Immature natural killer cell (primary cell): Measurements from ENCODE around the gene GLCE. TPM values are rescaled to one million over a fixed set of nuclear protein-coding genes. Genes with fewer than 3 reads are reported as not detected.

Experiments used
- DNase-seq, 3 donors: peaks; one replicate each; pipeline ENCODE4 v3.0.0; 2022; ENCODE audit warnings: mixed read lengths in 1 of 3
- H3K27ac Mint-ChIP-seq, 6 donors: one replicate each; pipeline ENCODE4 v1.8.0; 2020; ENCODE audit warnings: mixed read lengths in 6 of 6, mild to moderate bottlenecking in 5 of 6, inconsistent platforms in 4 of 6, moderate library complexity in 3 of 6
- H3K27me3 Mint-ChIP-seq, 3 donors: one replicate each; pipeline ENCODE4 v1.8.0; 2020 to 2021; ENCODE audit warnings: low read depth in 3 of 3, mild to moderate bottlenecking in 3 of 3, mixed read lengths in 3 of 3, moderate library complexity in 3 of 3, inconsistent platforms in 1 of 3
- H3K36me3 Mint-ChIP-seq, 3 donors: one replicate each; pipeline ENCODE4 v1.8.0; 2020; ENCODE audit warnings: mixed read lengths in 3 of 3, inconsistent platforms in 2 of 3, mild to moderate bottlenecking in 2 of 3
- H3K4me1 Mint-ChIP-seq, 2 donors: one replicate each; pipeline ENCODE4 v1.8.0; 2020; ENCODE audit warnings: inconsistent platforms in 2 of 2, mild to moderate bottlenecking in 2 of 2, mixed read lengths in 2 of 2, moderate library complexity in 1 of 2
- H3K4me3 Mint-ChIP-seq, 5 donors: one replicate each; pipeline ENCODE4 v1.8.0; 2020; ENCODE audit warnings: mild to moderate bottlenecking in 5 of 5, mixed read lengths in 5 of 5, inconsistent platforms in 3 of 5, moderate library complexity in 3 of 5
- H3K9me3 Mint-ChIP-seq, 6 donors: one replicate each; pipeline ENCODE4 v1.8.0; 2020; ENCODE audit warnings: mild to moderate bottlenecking in 6 of 6, mixed read lengths in 6 of 6, inconsistent platforms in 4 of 6, moderate library complexity in 3 of 6
- polyA plus RNA-seq, 3 donors: library from polyadenylated mRNA; unstranded; fragments of 300-500 nt; fragmentation: Illumina TruSeq; gene quantifications; one replicate each; pipeline ENCODE4 v1.2.3, GENCODE V29; 2021

The GLCE gene
- 1 to 10 TPM in 2 of 3 donors, not detected in 1; 4.2 TPM for polyA plus RNA-seq

DNA sequence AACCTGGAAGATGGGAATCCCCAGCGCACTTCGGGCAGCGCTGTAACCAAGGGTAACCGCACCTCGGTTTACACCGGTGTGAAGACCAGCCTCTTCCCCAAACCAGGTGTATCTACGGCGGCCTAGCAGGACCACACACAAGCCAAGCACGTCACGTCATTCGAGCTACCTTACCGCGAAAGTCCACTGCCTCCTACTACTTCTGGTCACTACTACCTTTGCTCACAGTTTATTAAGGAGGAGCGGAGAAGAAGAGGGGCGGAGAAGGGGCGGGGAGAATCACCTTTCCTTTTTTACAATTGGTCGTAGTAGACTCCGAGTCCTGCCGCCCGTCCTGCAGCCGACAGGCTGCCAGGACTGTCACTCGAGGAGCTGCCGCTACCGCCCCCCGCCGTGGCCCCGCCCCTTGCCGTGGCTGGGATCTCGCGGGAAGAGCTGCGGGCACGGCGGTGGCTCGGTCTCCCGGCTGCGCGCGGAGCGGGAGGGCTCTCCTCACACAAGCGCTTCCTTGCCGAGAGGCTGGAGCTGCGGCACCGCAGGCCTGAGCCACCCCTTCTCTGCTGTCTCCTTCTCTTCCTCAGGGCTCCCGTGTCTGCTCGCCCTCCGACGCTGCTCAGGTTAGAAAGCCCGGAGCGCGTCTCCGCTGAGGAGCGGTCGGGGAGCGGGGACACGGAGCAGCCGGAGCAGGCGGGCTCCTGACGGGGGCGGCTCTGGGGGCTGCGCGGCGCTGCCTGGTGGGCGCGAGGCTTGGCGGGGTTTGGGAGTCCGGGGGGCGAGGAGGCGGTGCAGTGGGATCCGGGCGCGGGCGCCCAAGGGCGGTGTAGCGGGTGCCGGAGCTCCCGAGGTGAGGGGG is at the start of gene GLCE:
TSS of gene GLCE (plus strand) at position 495 of the 853 bp plus-strand sequence. CDS start 95,172 bp downstream, outside the sequence.
- DNase-seq = peak; percentile 88 to 90 (median 89)
- H3K4me3 Mint-ChIP-seq = peak within 1 kb of the TSS; percentile 94 to 97 (median 95)
- H3K36me3 Mint-ChIP-seq = no peaks in the 10 kb centered on the region
- peak within 1 kb of the TSS; percentile 18 to 90 (median 80) for H3K27ac Mint-ChIP-seq
- H3K27me3 Mint-ChIP-seq = peaks cover 1 to 11% (median 8%) of the 10 kb centered on the region in 3 donors
- H3K9me3 Mint-ChIP-seq = no peaks in the 10 kb centered on the region
- peaks cover 16 to 18% of the 10 kb centered on the region in 2 donors for H3K4me1 Mint-ChIP-seq

DNA sequence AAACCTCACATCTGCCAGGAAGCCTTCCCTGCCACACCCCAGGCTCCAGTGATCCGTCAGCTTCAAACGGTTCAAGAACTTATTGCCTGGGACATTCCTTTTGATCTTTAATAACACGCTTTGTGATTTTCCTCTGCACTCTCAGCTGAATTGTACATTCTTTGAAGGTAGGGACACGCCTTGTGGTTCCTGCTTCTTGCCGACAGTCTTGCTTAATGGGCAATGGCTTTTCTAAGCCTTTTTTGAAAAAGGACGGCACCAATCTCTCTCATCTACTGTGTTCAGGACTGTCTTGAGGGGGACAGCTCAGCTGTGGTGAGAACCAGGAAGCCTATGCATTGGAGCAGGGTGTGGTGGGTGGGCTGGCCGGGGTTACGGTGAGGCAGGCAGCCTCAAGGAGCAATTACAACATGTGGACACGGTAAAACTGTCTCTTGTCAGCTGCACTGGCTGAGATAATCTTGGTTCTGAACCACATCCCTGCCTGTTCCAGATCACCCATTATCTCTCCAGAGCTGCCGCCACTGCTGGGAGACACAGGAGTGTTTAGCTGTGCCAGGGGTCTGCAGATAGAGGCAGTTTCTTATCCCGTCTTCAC is 46.0 kb upstream of the GLCE start:
- no peak for DNase-seq
- H3K4me3 Mint-ChIP-seq = no peak overlapping the region
- no peak overlapping the region for H3K27ac Mint-ChIP-seq
- no peaks in the 10 kb centered on the region for H3K9me3 Mint-ChIP-seq
- H3K4me1 Mint-ChIP-seq = peaks cover 4 to 11% of the 10 kb centered on the region in 2 donors
- H3K27me3 Mint-ChIP-seq = peaks cover 5 to 17% (median 7%) of the 10 kb centered on the region in 3 donors
- H3K36me3 Mint-ChIP-seq = no peaks in the 10 kb centered on the region

GRCh38 chr15:69115031-69115430 is 45.4 kb upstream of the GLCE start:
- Mint-ChIP-seq H3K27ac (no peak overlapping the region), H3K4me1 (peaks cover 4 to 11% of the 10 kb centered on the region in 2 donors), H3K9me3 (no peaks in the 10 kb centered on the region), H3K4me3 (no peak overlapping the region), H3K36me3 (no peaks in the 10 kb centered on the region), H3K27me3 (peaks cover 5 to 17% (median 5%) of the 10 kb centered on the region in 3 donors)
- no peak for DNase-seq

DNA sequence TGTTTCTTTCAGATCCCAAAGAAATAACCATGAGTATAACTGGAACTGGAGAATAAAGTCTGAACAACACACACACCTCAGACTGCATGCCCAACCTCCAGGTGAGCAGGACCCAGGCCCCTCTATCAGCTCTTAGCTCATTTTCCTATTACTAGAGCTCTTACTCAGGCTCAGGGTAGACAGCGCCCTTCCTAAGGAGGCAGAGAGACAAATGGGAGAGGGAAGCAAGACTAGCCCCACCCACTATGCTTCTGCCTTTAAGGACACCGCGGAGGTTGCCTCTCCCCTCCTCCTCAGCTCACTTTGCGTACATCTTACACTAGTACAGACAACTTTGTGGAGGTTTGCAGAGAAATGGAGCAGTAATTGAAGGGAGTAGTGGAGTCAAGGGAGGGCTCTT is 44.0 kb upstream of the GLCE start:
- Mint-ChIP-seq H3K27ac (no peak overlapping the region), H3K27me3 (peaks cover 5 to 17% (median 5%) of the 10 kb centered on the region in 3 donors)

DNA sequence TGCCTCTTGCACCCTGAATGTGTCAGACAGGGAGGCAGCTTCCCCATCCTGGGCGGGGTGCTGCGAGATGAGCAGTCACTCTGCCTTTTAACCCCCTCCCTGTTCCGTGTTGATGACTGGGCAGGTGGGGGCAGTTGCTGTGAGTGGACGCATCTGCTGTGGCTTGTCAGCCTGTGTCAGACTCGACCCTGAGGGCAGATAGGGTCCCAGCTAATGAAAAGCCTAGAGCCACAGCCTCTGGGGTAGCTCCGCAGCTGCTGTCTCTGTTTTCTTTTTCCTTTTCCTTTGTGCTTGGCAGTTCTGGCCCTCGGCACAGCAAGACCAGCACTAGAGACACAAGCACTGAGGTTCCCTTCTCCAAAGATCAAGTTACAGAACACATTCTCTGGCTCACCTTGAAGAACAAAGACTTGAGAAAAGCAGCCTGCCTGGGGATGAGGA is 43.0 kb upstream of the GLCE start:
- H3K36me3 Mint-ChIP-seq = no peaks in the 10 kb centered on the region
- peaks cover 4 to 11% of the 10 kb centered on the region in 2 donors for H3K4me1 Mint-ChIP-seq
- H3K4me3 Mint-ChIP-seq = no peak overlapping the region
- no peak overlapping the region for H3K27ac Mint-ChIP-seq
- H3K9me3 Mint-ChIP-seq = no peaks in the 10 kb centered on the region
- DNase-seq = no peak
- peaks cover 4 to 17% (median 5%) of the 10 kb centered on the region in 3 donors for H3K27me3 Mint-ChIP-seq

More for the DNA sequence above, 44.0 kb upstream of the GLCE start:
- Mint-ChIP-seq H3K4me1 (peaks cover 4 to 11% of the 10 kb centered on the region in 2 donors), H3K36me3 (no peaks in the 10 kb centered on the region), H3K9me3 (no peaks in the 10 kb centered on the region), H3K4me3 (no peak overlapping the region)
- no peak for DNase-seq

DNA sequence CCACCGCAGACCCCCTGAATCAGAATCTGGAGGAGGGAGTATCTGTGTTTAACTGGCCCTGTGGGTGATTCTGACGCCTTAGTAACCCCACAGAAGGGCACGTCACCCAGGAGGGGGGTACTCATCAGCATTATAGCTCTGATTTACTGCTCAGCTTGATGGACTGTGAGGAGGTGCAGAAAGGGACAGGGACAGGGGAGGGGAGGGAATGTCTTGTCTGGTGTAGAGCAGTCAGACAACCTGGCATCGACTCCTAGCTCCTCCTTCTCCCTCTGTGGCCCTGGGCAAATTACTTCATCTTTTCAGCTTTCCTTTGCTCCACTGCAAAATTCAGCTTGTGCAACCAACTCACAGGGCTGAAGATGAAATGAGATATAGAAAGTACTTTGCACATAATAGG is 42.3 kb upstream of the GLCE start:
- no peak for DNase-seq
- no peaks in the 10 kb centered on the region for H3K36me3 Mint-ChIP-seq
- H3K4me1 Mint-ChIP-seq = peaks cover 4 to 11% of the 10 kb centered on the region in 2 donors
- H3K4me3 Mint-ChIP-seq = no peak overlapping the region
- no peaks in the 10 kb centered on the region for H3K9me3 Mint-ChIP-seq
- no peak overlapping the region for H3K27ac Mint-ChIP-seq
- H3K27me3 Mint-ChIP-seq = peaks cover 4 to 17% (median 5%) of the 10 kb centered on the region in 3 donors

- H3K27ac Mint-ChIP-seq = no peak overlapping the region
- H3K36me3 Mint-ChIP-seq = no peaks in the 10 kb centered on the region
- H3K4me3 Mint-ChIP-seq = no peak overlapping the region
- peaks cover 4 to 6% of the 10 kb centered on the region in 2 donors for H3K4me1 Mint-ChIP-seq
- H3K27me3 Mint-ChIP-seq = peaks cover 3 to 12% (median 4%) of the 10 kb centered on the region in 3 donors
- no peak for DNase-seq
- no peaks in the 10 kb centered on the region for H3K9me3 Mint-ChIP-seq
Measured at GRCh38 chr15:69119001-69119400, 41.4 kb upstream of the GLCE start.

DNA sequence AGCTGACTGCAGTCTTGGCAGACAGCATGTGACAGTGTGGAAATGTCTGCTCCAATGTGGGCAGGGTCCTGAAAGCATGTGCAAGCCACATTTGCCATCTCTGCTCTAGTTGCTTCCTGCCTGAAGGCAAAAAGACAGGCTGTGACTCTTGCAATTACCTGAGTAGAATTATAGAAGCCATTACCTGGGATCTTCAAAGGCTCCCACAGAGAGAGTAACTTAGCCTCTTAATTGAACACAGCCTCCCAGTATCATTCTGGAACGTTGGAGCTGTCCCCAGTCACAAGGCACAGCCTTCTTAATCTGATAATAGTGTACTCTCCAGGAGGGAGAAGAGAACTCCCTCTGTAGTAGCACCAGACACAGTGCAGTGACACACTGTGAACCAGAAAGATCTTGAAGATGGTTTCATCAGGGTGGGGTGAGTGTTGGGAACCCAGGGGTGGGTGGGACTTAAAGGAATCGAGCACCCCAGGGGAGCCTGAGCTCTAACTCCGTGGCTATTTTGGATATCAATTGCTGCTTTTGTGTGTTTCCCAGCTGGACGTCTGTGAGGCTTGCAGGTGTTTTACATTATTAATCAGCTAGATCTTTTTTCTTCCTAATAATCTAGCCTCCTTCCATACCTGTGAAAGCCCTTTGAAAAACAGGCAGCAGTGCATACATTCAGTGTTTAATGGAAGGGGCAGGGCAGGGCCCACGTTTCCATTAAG is 40.6 kb upstream of the GLCE start:
- no peak overlapping the region for H3K4me3 Mint-ChIP-seq
- no peaks in the 10 kb centered on the region for H3K9me3 Mint-ChIP-seq
- H3K36me3 Mint-ChIP-seq = no peaks in the 10 kb centered on the region
- no peak for DNase-seq
- peaks cover 1 to 11% (median 3%) of the 10 kb centered on the region in 3 donors for H3K27me3 Mint-ChIP-seq
- no peak overlapping the region for H3K27ac Mint-ChIP-seq
- H3K4me1 Mint-ChIP-seq = no peaks in the 10 kb centered on the region

DNA sequence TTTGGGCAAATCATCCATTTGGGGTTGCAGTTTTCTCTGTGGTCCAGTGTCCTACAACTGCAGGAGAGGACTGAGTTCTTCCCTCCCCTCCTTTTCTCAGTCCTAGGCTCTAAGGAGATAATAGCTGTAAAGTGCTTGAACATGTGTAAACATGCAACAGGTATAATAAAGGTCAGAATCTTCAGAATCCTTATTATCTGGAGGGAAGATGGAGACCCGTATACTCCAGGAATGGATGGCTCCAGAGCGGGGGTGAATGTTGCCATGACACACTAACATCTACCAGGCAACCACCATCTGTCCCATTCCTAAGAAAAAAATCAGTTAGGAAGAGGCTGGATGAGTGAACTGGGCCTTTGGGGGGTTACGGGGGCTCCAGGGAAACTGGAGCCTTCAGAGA is 39.7 kb upstream of the GLCE start:
- H3K27me3 Mint-ChIP-seq = peaks cover 1 to 9% (median 3%) of the 10 kb centered on the region in 3 donors
- H3K36me3 Mint-ChIP-seq = no peaks in the 10 kb centered on the region
- H3K4me3 Mint-ChIP-seq = no peak overlapping the region
- no peaks in the 10 kb centered on the region for H3K9me3 Mint-ChIP-seq
- no peak overlapping the region for H3K27ac Mint-ChIP-seq
- H3K4me1 Mint-ChIP-seq = no peaks in the 10 kb centered on the region
- DNase-seq = no peak

GRCh38 chr15:69121198-69121828 is 39.1 kb upstream of the GLCE start:
- Mint-ChIP-seq H3K36me3 (no peaks in the 10 kb centered on the region), H3K9me3 (no peaks in the 10 kb centered on the region), H3K4me1 (no peaks in the 10 kb centered on the region), H3K27ac (no peak overlapping the region), H3K4me3 (no peak overlapping the region), H3K27me3 (peaks cover 1 to 9% (median 3%) of the 10 kb centered on the region in 3 donors)
- DNase-seq = no peak

DNA sequence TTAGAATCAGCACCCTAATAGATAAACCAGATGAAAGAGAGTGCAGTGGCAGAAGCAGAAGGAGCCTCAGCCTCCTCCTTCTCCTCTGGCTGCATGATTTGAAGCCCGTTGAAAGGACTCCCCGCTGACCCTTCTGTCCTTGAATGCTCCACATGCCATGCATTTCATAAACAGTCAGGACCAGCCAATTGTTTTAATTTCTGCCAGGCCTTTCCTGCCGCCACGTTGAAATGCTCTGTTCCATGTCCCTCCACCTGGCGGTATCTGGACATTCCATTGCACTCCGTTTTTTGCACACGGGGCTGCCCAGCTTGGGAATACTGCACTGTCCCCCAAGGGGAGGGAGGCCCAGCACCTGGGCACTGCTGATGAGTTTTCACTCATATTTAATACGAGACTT is 35.2 kb upstream of the GLCE start:
- DNase-seq = no peak
- Mint-ChIP-seq H3K9me3 (no peaks in the 10 kb centered on the region), H3K4me1 (no peaks in the 10 kb centered on the region), H3K27ac (no peak overlapping the region), H3K36me3 (no peaks in the 10 kb centered on the region), H3K27me3 (peaks cover 0 to 6% (median 1%) of the 10 kb centered on the region in 3 donors), H3K4me3 (no peak overlapping the region)

GRCh38 chr15:69126054-69126469 is 34.4 kb upstream of the GLCE start:
- peaks cover 0 to 6% (median 1%) of the 10 kb centered on the region in 3 donors for H3K27me3 Mint-ChIP-seq
- H3K36me3 Mint-ChIP-seq = no peaks in the 10 kb centered on the region
- H3K27ac Mint-ChIP-seq = no peak overlapping the region
- DNase-seq = no peak
- no peaks in the 10 kb centered on the region for H3K4me1 Mint-ChIP-seq
- H3K9me3 Mint-ChIP-seq = no peaks in the 10 kb centered on the region
- H3K4me3 Mint-ChIP-seq = no peak overlapping the region

- Mint-ChIP-seq H3K9me3 (no peaks in the 10 kb centered on the region), H3K27ac (no peak overlapping the region), H3K4me1 (no peaks in the 10 kb centered on the region), H3K27me3 (peaks cover 0 to 6% (median under 1%) of the 10 kb centered on the region in 3 donors), H3K36me3 (no peaks in the 10 kb centered on the region), H3K4me3 (no peak overlapping the region)
- DNase-seq = no peak
Measured at GRCh38 chr15:69127306-69127705, 33.1 kb upstream of the GLCE start.
